ENCODE measurements around the gene CCDC6. TPM values are rescaled to one million over a fixed set of nuclear protein-coding genes. Genes with fewer than 3 reads are reported as not detected.

The CCDC6 gene
- total RNA-seq (ENCODE audit: low replicate concordance) = 13.2 and 15.5 TPM in 2 replicates

DNA sequence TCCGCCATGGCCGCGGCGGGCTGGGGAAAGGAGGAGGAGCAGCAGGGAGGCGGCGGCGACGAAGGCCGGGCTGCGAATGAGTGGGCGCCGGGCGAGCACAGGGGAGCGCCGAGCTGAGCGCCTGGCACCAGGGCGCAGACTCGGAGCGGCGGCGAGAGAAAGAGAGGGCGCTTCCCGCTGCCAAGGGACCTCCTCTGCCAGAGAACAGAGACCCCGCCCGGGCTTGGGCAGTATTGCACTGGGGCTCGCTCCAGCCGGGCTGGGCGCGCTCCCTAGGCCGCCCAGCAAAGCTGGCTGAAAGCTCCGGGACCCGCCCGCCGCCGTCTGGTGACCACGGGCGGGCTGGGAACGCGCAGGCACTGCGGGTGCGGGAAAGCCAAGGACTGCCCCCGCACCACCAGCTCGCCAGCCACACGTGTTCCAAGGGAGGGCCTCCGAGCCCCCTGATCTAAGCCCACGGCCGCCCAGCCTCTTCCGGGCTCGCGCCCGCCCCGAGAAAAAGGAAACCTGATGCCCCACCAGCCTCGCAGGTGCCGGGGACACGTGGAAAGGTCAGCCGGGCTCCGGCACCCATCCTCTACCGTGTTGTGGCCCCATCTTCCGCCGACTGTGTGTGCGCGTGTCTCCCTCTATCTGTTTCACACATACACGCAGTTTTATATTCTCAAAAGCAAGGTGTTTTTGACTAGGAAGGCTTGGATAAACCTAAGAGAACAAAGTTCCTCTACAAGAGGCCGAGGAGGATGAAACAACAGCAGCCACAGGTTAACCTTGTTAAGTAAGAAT lies at the start of gene CCDC6:
Gene CCDC6 (minus strand): TSS at position 140 of the 786 bp plus-strand sequence. CDS start 132 bp downstream, at position 8.

DNA sequence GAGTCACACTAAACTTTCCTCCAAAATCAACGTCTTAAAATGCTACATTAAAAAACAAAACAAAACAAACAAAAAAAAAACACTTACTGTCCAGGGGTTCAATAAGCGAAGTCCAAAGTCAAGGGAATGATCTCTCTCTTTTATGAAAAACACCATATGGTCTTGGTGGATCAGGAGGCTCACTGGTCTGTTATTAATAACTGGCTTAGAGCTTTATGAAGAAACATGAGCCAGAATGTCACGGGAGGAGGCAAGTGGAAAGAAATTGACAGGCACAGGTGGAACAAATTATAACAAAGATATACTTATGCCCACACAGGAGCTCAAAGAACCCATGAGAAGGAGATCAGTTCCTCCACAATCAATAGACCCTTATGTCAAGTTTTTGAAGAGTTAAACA lies 153.1 kb downstream of the CCDC6 start, which contains the start of gene MRLN:
Gene MRLN (minus strand): TSS at position 189 of the 400 bp plus-strand sequence.

Other genes with a start within 250 kb of the CCDC6 start
- gene SLC16A9, start 196.7 kb downstream of the CCDC6 start, total RNA-seq (ENCODE audit: low replicate concordance) = 0.23 and 6.2 TPM in 2 replicates
- not detected in 2 replicates for gene MRLN, start 153.1 kb downstream of the CCDC6 start, total RNA-seq (ENCODE audit: low replicate concordance)

Data from smooth muscle cell of the coronary artery (primary cell).